Measurements from ENCODE around the gene ZNF275. TPM values are rescaled to one million over a fixed set of nuclear protein-coding genes. Genes with fewer than 3 reads are reported as not detected.

Gene ZNF275
- total and polyA plus RNA-seq, 2 experiments from 2014 or later: 4.0 to 10.2 TPM

DNA sequence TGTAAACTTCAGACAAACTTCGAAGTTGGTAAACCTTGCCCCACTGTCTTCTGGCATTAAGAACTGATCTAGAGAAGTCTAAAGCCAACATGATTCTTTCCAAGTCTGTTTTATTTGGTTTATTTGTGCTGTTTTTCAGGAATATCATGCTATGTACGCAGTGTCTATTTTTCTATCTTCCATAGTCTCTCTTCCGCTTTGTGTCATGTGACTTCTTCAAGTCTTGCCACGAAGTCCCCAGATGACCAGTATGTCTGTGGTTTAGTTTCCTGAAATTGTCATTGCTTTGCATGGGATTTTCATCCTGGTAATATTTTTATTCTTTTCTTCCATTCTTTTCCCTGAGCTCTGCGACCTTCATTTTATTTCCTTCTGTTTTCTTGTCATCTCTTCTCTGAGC is 52.1 kb downstream of the ZNF275 start:
- H3K4me2 ChIP-seq: no peak overlapping the region
- no peaks in the 10 kb centered on the region for H3K9me3 ChIP-seq (ENCODE audit: low read depth)
- H3K79me2 ChIP-seq: no peaks in the 10 kb centered on the region
- TF ChIP-seq, protein P1, sequence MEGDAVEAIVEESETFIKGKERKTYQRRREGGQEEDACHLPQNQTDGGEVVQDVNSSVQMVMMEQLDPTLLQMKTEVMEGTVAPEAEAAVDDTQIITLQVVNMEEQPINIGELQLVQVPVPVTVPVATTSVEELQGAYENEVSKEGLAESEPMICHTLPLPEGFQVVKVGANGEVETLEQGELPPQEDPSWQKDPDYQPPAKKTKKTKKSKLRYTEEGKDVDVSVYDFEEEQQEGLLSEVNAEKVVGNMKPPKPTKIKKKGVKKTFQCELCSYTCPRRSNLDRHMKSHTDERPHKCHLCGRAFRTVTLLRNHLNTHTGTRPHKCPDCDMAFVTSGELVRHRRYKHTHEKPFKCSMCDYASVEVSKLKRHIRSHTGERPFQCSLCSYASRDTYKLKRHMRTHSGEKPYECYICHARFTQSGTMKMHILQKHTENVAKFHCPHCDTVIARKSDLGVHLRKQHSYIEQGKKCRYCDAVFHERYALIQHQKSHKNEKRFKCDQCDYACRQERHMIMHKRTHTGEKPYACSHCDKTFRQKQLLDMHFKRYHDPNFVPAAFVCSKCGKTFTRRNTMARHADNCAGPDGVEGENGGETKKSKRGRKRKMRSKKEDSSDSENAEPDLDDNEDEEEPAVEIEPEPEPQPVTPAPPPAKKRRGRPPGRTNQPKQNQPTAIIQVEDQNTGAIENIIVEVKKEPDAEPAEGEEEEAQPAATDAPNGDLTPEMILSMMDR (IDR thresholded peaks at IDR 0.05; ENCODE audit: poor library complexity): no peak
- TF ChIP-seq EZH2phosphoT487 (IDR thresholded peaks at IDR 0.05; ENCODE audit: low read depth, severe bottlenecking, unreplicated experiment): no peak
- TF ChIP-seq EZH2 (IDR thresholded peaks at IDR 0.05; ENCODE audit: borderline replicate concordance): no peak
- 78% methylated on average over 5 of the region's 5 CpGs for WGBS (ENCODE audit: low lambda C conversion rate, missing lambda C conversion rate)
- no peak overlapping the region for H2AFZ ChIP-seq
- no peak overlapping the region for H3K27ac ChIP-seq
- H4K20me1 ChIP-seq (ENCODE audit: insufficient read depth, poor library complexity, severe bottlenecking): no peaks in the 10 kb centered on the region
- no peaks in the 10 kb centered on the region for H3K4me1 ChIP-seq (ENCODE audit: insufficient read depth)
- no peaks in the 10 kb centered on the region for H3K9me2 ChIP-seq (replicated peaks; ENCODE audit: insufficient read depth)
- H3K27me3 ChIP-seq: no peaks in the 10 kb centered on the region
- H3K36me3 ChIP-seq (replicated peaks; ENCODE audit: insufficient read depth, low read depth): no peaks in the 10 kb centered on the region
- no peak for DNase-seq (ENCODE audit: low spot score)
- H3K4me3 ChIP-seq: no peak overlapping the region

DNA sequence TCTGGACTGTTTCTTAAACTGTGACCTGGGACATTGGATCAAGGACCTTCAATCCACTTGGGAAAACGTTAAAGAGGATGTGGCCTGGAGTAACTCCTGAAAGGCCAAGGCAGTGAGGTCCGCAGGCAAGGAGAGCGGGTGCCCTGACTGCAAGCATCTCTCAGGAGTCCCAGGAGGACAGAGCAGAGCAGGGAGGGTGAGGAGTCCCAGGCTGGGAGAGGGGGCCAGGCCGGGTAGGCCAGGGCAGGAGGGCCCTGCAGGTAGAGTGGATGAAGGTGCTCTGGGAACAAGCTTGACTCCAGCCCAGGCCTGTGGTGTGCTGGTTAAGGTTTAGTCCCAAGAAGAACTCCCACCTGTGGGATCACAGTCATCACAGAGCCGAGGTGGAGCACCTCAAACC is 53.4 kb downstream of the ZNF275 start:
- H3K9me2 ChIP-seq (replicated peaks; ENCODE audit: insufficient read depth): no peaks in the 10 kb centered on the region
- H4K20me1 ChIP-seq (ENCODE audit: insufficient read depth, poor library complexity, severe bottlenecking): no peaks in the 10 kb centered on the region
- no peak for DNase-seq (ENCODE audit: low spot score)
- H3K4me2 ChIP-seq: no peak overlapping the region
- no peaks in the 10 kb centered on the region for H3K79me2 ChIP-seq
- H2AFZ ChIP-seq: no peak overlapping the region
- TF ChIP-seq EZH2phosphoT487 (IDR thresholded peaks at IDR 0.05; ENCODE audit: low read depth, severe bottlenecking, unreplicated experiment) (no peak), EZH2 (IDR thresholded peaks at IDR 0.05; ENCODE audit: borderline replicate concordance) (no peak)
- TF ChIP-seq, protein P1 (IDR thresholded peaks at IDR 0.05; ENCODE audit: poor library complexity): no peak
- H3K4me3 ChIP-seq: no peak overlapping the region
- H3K27me3 ChIP-seq: no peaks in the 10 kb centered on the region
- no peaks in the 10 kb centered on the region for H3K4me1 ChIP-seq (ENCODE audit: insufficient read depth)
- WGBS (ENCODE audit: low lambda C conversion rate, missing lambda C conversion rate): 68% methylated on average over 5 of the region's 5 CpGs
- no peak overlapping the region for H3K27ac ChIP-seq
- H3K36me3 ChIP-seq (replicated peaks; ENCODE audit: insufficient read depth, low read depth): no peaks in the 10 kb centered on the region
- no peaks in the 10 kb centered on the region for H3K9me3 ChIP-seq (ENCODE audit: low read depth)

DNA sequence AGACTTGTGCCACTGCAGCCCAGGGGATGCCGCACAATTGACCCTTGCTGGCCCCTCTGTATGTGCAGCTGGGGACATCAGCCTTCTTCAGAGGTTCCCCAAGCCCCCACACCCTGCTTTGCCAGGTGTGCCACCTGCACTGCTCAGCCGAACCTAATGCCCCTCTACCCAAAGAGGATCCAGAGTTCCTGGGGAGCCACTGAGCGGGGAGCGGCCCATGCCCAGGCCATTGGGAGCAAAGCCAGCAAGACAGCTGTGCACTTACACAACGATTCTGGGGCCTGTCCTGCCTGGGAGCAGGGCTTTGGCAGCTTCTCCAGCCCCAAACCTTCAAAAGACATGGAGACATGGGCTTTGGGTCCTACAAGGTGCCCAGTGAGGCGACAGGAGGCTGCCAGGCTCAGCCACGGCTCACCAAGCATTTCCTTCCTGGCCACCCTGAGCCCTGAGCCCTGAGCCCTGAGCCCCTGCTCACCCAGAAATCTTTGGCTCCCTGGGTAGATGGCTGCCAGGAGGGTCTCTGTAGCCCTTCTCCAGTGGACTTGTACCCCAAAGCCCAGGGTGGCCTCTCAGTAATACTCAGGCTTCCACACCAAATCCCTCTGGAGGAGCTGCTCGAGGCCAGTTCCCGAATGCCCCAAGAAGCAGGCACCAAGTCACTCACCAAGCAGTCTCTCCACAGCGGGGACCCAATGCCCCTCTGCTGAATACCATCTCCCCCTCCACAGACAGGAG is 54.2 kb downstream of the ZNF275 start:
- H3K4me3 ChIP-seq: no peak overlapping the region
- no peak overlapping the region for H3K27ac ChIP-seq
- no peaks in the 10 kb centered on the region for H3K36me3 ChIP-seq (replicated peaks; ENCODE audit: insufficient read depth, low read depth)
- no peaks in the 10 kb centered on the region for H3K9me3 ChIP-seq (ENCODE audit: low read depth)
- TF ChIP-seq, protein P1 (IDR thresholded peaks at IDR 0.05; ENCODE audit: poor library complexity): no peak
- TF ChIP-seq EZH2phosphoT487 (IDR thresholded peaks at IDR 0.05; ENCODE audit: low read depth, severe bottlenecking, unreplicated experiment): no peak
- no peaks in the 10 kb centered on the region for H3K9me2 ChIP-seq (replicated peaks; ENCODE audit: insufficient read depth)
- H3K4me1 ChIP-seq (ENCODE audit: insufficient read depth): no peaks in the 10 kb centered on the region
- H3K79me2 ChIP-seq: no peaks in the 10 kb centered on the region
- H4K20me1 ChIP-seq (ENCODE audit: insufficient read depth, poor library complexity, severe bottlenecking): no peaks in the 10 kb centered on the region
- H3K27me3 ChIP-seq: no peaks in the 10 kb centered on the region
- H2AFZ ChIP-seq: no peak overlapping the region
- H3K4me2 ChIP-seq: no peak overlapping the region
- 83% methylated on average over 10 of the region's 10 CpGs for WGBS (ENCODE audit: low lambda C conversion rate, missing lambda C conversion rate)
- no peak for DNase-seq (ENCODE audit: low spot score)

All from hepatocyte (in vitro differentiated cells).